HepG2 (cell line): ENCODE measurements around the gene ABHD6. TPM values are rescaled to one million over a fixed set of nuclear protein-coding genes. Genes with fewer than 3 reads are reported as not detected.

ENCODE experiments used
- AHDC1 ChIP-seq: sonication (generic); formaldehyde crosslinking; IDR thresholded peaks from 2 replicates; pipeline ENCODE4 v1.5.1; 2020; ENCODE audit warnings: mild to moderate bottlenecking, missing genetic modification reagents, borderline replicate concordance
- CCAR2 ChIP-seq: fragments of 200-400 bp; formaldehyde crosslinking; optimal IDR thresholded peaks from 2 replicates; pipeline ENCODE3; 2018; ENCODE audit warnings: low read depth, mild to moderate bottlenecking, low read length, moderate library complexity
- ESRRA ChIP-seq: sonication (generic); formaldehyde crosslinking; IDR thresholded peaks from 2 replicates; pipeline ENCODE4 v1.5.1; 2020; ENCODE audit warnings: mild to moderate bottlenecking, low read depth, missing genetic modification reagents
- HNRNPL ChIP-seq: fragments of 200-400 bp; formaldehyde crosslinking; IDR thresholded peaks from 2 replicates; pipeline ENCODE4 v1.6.1; 2017; ENCODE audit warnings: mild to moderate bottlenecking, low read depth, low read length
- HOXD1 ChIP-seq: sonication (generic); formaldehyde crosslinking; IDR thresholded peaks from 2 replicates; pipeline ENCODE4 v1.5.0; 2020; ENCODE audit warnings: missing genetic modification reagents
- KLF16 ChIP-seq, 2 experiments: sonication (generic) in 1 of 2; formaldehyde crosslinking in 1 of 2; IDR thresholded peaks; 2 replicates each; pipeline versions ENCODE4 v1.6.1 to v1.8.0; 2016 to 2023; ENCODE audit warnings: missing genetic modification reagents in 2 of 2, missing compliant biosample characterization in 1 of 2
- MED8 ChIP-seq: sonication (generic); formaldehyde crosslinking; IDR thresholded peaks from 2 replicates; pipeline ENCODE4 v1.8.1; 2023; ENCODE audit warnings: mild to moderate bottlenecking, missing genetic modification reagents; ENCODE audit not compliant: insufficient replicate concordance
- NR2F1 ChIP-seq, 2 experiments: fragments of 450-650 bp in 1 of 2; formaldehyde crosslinking in 1 of 2; IDR thresholded peaks; 2 replicates each; pipeline versions ENCODE4 v1.5.0 to v1.6.1; 2016 to 2020; ENCODE audit warnings: mild to moderate bottlenecking in 1 of 2, missing compliant biosample characterization in 1 of 2, missing genetic modification reagents in 1 of 2, moderate library complexity in 1 of 2
- SUZ12 ChIP-seq: fragments of 150-350 bp; IDR thresholded peaks from 2 replicates; pipeline ENCODE4 v1.6.1; 2014; ENCODE audit warnings: low read depth, low read length
- TRIM22 ChIP-seq: fragments of 450-650 bp; IDR thresholded peaks from 2 replicates; pipeline ENCODE4 v1.6.1; 2017
- U2AF1 ChIP-seq: fragments of 200-400 bp; formaldehyde crosslinking; optimal IDR thresholded peaks from 2 replicates; pipeline ENCODE3; 2017; ENCODE audit warnings: mild to moderate bottlenecking, low read depth, low read length
- YY1 ChIP-seq: IDR thresholded peaks from 2 replicates; pipeline ENCODE4 v1.6.1; 2011; ENCODE audit warnings: low read length, low read depth, moderate library complexity, mild to moderate bottlenecking; ENCODE audit not compliant: insufficient read depth, insufficient replicate concordance
- ZBTB43 ChIP-seq: sonication (generic); formaldehyde crosslinking; conservative IDR thresholded peaks from 2 replicates; pipeline ENCODE4 v1.4.0; 2020; ENCODE audit warnings: missing genetic modification reagents
- ZNF20 ChIP-seq: sonication (generic); formaldehyde crosslinking; IDR thresholded peaks from 2 replicates; pipeline ENCODE4 v1.4.0; 2020; ENCODE audit warnings: mild to moderate bottlenecking, moderate library complexity, missing genetic modification reagents
- ZNF232 ChIP-seq: sonication (generic); formaldehyde crosslinking; IDR thresholded peaks from 2 replicates; pipeline ENCODE4 v1.4.0; 2020; ENCODE audit warnings: missing genetic modification reagents, borderline replicate concordance
- ZNF253 ChIP-seq: sonication (generic); formaldehyde crosslinking; IDR thresholded peaks from 2 replicates; pipeline ENCODE4 v1.8.0; 2022; ENCODE audit warnings: mild to moderate bottlenecking, missing genetic modification reagents, borderline replicate concordance
- ZNF446 ChIP-seq: sonication (generic); formaldehyde crosslinking; IDR thresholded peaks from 2 replicates; pipeline ENCODE4 v1.5.0; 2020; ENCODE audit warnings: mild to moderate bottlenecking, missing genetic modification reagents
- ZNF484 ChIP-seq: sonication (generic); formaldehyde crosslinking; IDR thresholded peaks from 2 replicates; pipeline ENCODE4 v1.5.1; 2020; ENCODE audit warnings: mild to moderate bottlenecking, low read depth, missing genetic modification reagents, borderline replicate concordance
- ZNF562 ChIP-seq: sonication (generic); formaldehyde crosslinking; IDR thresholded peaks from 2 replicates; pipeline ENCODE4 v1.8.0; 2022; ENCODE audit warnings: missing genetic modification reagents, borderline replicate concordance
- ZNF781 ChIP-seq: sonication (generic); formaldehyde crosslinking; IDR thresholded peaks from 2 replicates; pipeline ENCODE4 v1.5.1; 2020; ENCODE audit warnings: borderline replicate concordance, mild to moderate bottlenecking, missing genetic modification reagents; ENCODE audit errors: not compliant biosample characterization
- ZSCAN31 ChIP-seq: sonication (generic); formaldehyde crosslinking; IDR thresholded peaks from 2 replicates; pipeline ENCODE4 v1.5.0; 2020; ENCODE audit warnings: low read depth, mild to moderate bottlenecking, missing genetic modification reagents
- polyA plus RNA-seq, 8 experiments: library from polyadenylated mRNA; depleted of rRNA in 3 of 8; stranded (reverse) in 7 of 8; unstranded in 1 of 8; fragments of >200 nt; fragmentation: Illumina TruSeq in 4 of 8; extraction: Trizol in 4 of 8; gene quantifications; 2 replicates each; pipeline versions ENCODE4 v1.2.1 to v1.2.3, GENCODE V29; 2011 to 2016; ENCODE audit warnings: low read depth in 4 of 8, missing spikeins in 1 of 8, mixed read lengths in 1 of 8; ENCODE audit not compliant: insufficient read depth in 1 of 8
- total RNA-seq, 5 experiments: library from RNA; depleted of rRNA; stranded (reverse); fragments of >200 nt; fragmentation: Illumina TruSeq; extraction: Trizol; gene quantifications; 2 replicates each; pipeline ENCODE4 v1.2.3, GENCODE V29; 2016; ENCODE audit warnings: low read depth in 1 of 5

ABHD6 gene
- total and polyA plus RNA-seq, 2 of the 13 experiments (the other 11 are each of a cell fraction or from before 2014, with no cell fraction given) = 9.0 to 17.2 TPM

- TF ChIP-seq AHDC1 (CRISPR knock-in tag) = no peak
- no peak for TF ChIP-seq ZNF20 (CRISPR knock-in tag)
- no peak for TF ChIP-seq CCAR2
- no peak for TF ChIP-seq MED8
- TF ChIP-seq ZNF446 (CRISPR knock-in tag) = no peak
- TF ChIP-seq YY1 = no peak
- no peak for TF ChIP-seq ZNF232 (CRISPR knock-in tag)
- TF ChIP-seq NR2F1 (CRISPR knock-in tag; IDR thresholded peaks at IDR 0.05) = no peak
- no peak for TF ChIP-seq ZBTB43 (CRISPR knock-in tag)
- TF ChIP-seq TRIM22 = no peak
- no peak for TF ChIP-seq ZNF484 (CRISPR knock-in tag)
- TF ChIP-seq HOXD1 = no peak
- no peak for TF ChIP-seq ZNF253
- TF ChIP-seq ZSCAN31 = no peak
- no peak for TF ChIP-seq ZNF562
- 0 out of 2 replicates have a peak, but pooled peaks have one; percentile 43 for TF ChIP-seq ESRRA (CRISPR knock-in tag)
- TF ChIP-seq SUZ12 = no peak
- no peak for TF ChIP-seq HNRNPL
- no peak for TF ChIP-seq ZNF781 (CRISPR knock-in tag)
- TF ChIP-seq U2AF1 = no peak
- no peak for TF ChIP-seq KLF16 (CRISPR knock-in tag; IDR thresholded peaks at IDR 0.05)
These were observed 11.9 kb downstream of the ABHD6 start (continued) for GRCh38 chr3:58249358-58250092.
